ENCODE measurements around the gene RAB18.

The RAB18 gene

DNA sequence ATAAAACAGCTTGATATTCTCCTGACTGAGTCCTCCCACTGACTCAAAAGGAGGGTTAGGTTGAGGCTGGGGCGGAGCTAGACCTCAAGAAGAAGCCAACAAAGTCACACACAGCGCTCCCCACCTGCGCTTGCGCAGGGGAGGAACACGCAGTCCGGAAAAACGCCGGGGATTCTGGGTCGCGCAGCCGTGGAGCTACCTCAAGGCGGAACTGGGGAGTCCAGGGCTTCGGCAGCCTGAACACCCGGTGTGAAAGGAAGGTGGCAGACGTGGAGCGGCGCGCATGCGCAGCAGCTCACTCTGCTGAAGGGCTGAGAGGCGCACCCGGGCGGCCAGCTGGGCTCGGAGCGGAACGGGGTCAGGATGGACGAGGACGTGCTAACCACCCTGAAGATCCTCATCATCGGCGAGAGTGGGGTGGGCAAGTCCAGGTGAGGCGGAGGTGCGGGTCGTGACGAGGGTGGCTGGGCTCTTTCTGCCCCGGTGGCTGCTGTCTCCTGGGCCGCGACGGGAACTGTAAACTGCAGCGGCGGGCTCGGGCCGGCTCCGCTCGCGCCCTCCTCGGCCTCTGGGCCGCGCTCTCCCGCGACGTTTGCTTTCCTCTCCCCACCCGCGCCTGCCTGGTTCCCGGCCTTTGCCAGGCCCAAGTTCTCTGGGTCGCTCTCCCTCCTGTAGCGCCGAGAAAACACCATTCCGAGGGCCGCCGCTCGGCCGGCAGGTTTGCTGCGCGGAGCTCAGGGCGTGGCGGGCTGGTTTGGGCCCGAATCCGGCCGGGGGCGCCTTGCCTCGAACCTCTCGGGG is at the start of gene RAB18:
Gene RAB18, plus strand, starts transcription at position 298 of the 801 bp plus-strand sequence. Its CDS starts 66 bp downstream, at position 364.
- H3K27ac ChIP-seq (ENCODE audit: low read depth, low read length), result peak within 1 kb of the TSS; percentile 42
- H3K9me3 ChIP-seq (ENCODE audit: control insufficient read depth, insufficient read depth, low read length), result peaks cover 2% of the 10 kb centered on the region; the same call in 1 of the 2 replicates
- TF ChIP-seq EZH2phosphoT487 (IDR thresholded peaks at IDR 0.05; ENCODE audit: borderline replicate concordance, low read length), result no peak
- TF ChIP-seq, protein P1, sequence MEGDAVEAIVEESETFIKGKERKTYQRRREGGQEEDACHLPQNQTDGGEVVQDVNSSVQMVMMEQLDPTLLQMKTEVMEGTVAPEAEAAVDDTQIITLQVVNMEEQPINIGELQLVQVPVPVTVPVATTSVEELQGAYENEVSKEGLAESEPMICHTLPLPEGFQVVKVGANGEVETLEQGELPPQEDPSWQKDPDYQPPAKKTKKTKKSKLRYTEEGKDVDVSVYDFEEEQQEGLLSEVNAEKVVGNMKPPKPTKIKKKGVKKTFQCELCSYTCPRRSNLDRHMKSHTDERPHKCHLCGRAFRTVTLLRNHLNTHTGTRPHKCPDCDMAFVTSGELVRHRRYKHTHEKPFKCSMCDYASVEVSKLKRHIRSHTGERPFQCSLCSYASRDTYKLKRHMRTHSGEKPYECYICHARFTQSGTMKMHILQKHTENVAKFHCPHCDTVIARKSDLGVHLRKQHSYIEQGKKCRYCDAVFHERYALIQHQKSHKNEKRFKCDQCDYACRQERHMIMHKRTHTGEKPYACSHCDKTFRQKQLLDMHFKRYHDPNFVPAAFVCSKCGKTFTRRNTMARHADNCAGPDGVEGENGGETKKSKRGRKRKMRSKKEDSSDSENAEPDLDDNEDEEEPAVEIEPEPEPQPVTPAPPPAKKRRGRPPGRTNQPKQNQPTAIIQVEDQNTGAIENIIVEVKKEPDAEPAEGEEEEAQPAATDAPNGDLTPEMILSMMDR (IDR thresholded peaks at IDR 0.05; ENCODE audit: low read depth, low read length, poor library complexity, severe bottlenecking), result peak; percentile 24
- peak within 1 kb of the TSS; percentile 90 for H3K4me3 ChIP-seq (ENCODE audit: low read length)
- H3K4me2 ChIP-seq (ENCODE audit: low read length), result peak within 1 kb of the TSS; percentile 95
- H3F3A ChIP-seq (ENCODE audit: control insufficient read depth, insufficient read depth), result no peaks in the 10 kb centered on the region
- H4K20me1 ChIP-seq (ENCODE audit: control insufficient read depth, insufficient read depth, low read depth, low read length), result peaks cover 2% of the 10 kb centered on the region; the same call in 1 of the 2 replicates
- peaks cover 12% of the 10 kb centered on the region for H3K4me1 ChIP-seq (ENCODE audit: control insufficient read depth, low read length)
- H3K9me2 ChIP-seq (replicated peaks; ENCODE audit: control insufficient read depth, low read length), result no peaks in the 10 kb centered on the region
- H3K79me2 ChIP-seq (ENCODE audit: control insufficient read depth, low read length), result peaks cover 50% of the 10 kb centered on the region
- peaks cover 11% of the 10 kb centered on the region for H3K36me3 ChIP-seq (ENCODE audit: control insufficient read depth, low read length)
- H3K27me3 ChIP-seq (ENCODE audit: control insufficient read depth, low read length), result no peaks in the 10 kb centered on the region

DNA sequence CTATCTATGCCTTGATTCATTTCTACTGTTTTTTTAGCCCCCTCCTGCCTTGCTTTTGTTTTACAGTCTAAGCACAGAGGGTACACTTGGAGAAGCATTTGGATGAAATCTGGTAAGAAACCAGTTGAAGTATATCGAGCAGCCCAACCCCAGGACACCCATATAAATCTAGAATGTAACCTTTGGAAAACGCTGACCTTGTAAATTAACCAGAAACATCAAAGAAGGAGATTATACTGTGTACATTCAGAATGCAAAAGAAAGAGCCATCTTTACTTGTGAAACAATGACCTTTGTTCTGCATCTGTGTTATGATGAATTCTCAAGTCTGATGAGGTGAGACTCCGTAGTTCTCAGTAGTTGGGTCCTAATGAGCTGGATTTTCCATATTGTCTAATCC is 49.3 kb upstream of the RAB18 start:
- H3K4me3 ChIP-seq (ENCODE audit: low read length), result no peak overlapping the region
- H3K27me3 ChIP-seq (ENCODE audit: control insufficient read depth, low read length), result peaks cover 18% of the 10 kb centered on the region
- no peaks in the 10 kb centered on the region for H3K79me2 ChIP-seq (ENCODE audit: control insufficient read depth, low read length)
- no peak overlapping the region for H3K4me2 ChIP-seq (ENCODE audit: low read length)
- no peaks in the 10 kb centered on the region for H3K9me2 ChIP-seq (replicated peaks; ENCODE audit: control insufficient read depth, low read length)
- H3K9me3 ChIP-seq (ENCODE audit: control insufficient read depth, insufficient read depth, low read length), result no peaks in the 10 kb centered on the region
- TF ChIP-seq, protein P1 (IDR thresholded peaks at IDR 0.05; ENCODE audit: low read depth, low read length, poor library complexity, severe bottlenecking), result no peak
- TF ChIP-seq EZH2phosphoT487 (IDR thresholded peaks at IDR 0.05; ENCODE audit: borderline replicate concordance, low read length), result no peak
- H3K36me3 ChIP-seq (ENCODE audit: control insufficient read depth, low read length), result no peaks in the 10 kb centered on the region
- H3K27ac ChIP-seq (ENCODE audit: low read depth, low read length), result no peak overlapping the region
- H4K20me1 ChIP-seq (ENCODE audit: control insufficient read depth, insufficient read depth, low read depth, low read length), result no peaks in the 10 kb centered on the region
- H3F3A ChIP-seq (ENCODE audit: control insufficient read depth, insufficient read depth), result no peaks in the 10 kb centered on the region
- no peaks in the 10 kb centered on the region for H3K4me1 ChIP-seq (ENCODE audit: control insufficient read depth, low read length)

DNA sequence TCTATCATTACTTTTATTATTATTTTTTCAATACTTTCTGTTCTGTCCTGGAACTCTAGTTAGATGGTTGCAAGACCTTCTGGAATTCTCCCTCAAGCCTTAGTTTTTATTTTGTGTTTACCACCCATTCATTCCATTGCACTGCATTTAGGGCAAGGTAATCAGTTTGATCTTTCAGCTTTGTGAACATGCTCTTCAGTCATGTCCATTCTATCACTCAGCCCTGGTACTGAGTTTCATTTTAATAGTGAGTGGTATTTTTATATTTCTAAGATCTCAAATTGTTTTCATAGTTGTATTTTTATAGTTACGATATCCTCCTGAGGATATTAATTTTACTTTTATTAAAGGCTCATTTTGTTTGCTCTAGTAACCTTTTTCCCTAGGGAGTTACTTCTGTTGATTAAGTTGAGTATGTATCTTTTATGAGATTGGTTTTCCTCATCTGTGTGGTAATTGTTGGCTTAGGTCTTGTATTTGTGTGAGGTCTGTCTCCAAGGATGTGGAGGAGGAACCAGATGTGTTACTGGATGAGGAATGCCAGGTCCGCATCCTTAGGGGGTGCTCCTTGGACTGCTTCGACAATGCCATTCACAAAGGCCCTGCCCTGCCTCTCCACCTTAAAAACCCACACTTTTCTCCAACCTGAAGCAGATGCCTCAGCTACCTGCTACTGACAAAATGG is 46.7 kb upstream of the RAB18 start:
- Histone ChIP-seq H3K27ac (ENCODE audit: low read depth, low read length) (no peak overlapping the region), H3K4me1 (ENCODE audit: control insufficient read depth, low read length) (no peaks in the 10 kb centered on the region), H3K27me3 (ENCODE audit: control insufficient read depth, low read length) (peaks cover 27% of the 10 kb centered on the region), H3K4me2 (ENCODE audit: low read length) (no peak overlapping the region), H3K36me3 (ENCODE audit: control insufficient read depth, low read length) (no peaks in the 10 kb centered on the region), H3F3A (ENCODE audit: control insufficient read depth, insufficient read depth) (no peaks in the 10 kb centered on the region), H3K79me2 (ENCODE audit: control insufficient read depth, low read length) (no peaks in the 10 kb centered on the region), H3K9me3 (ENCODE audit: control insufficient read depth, insufficient read depth, low read length) (no peaks in the 10 kb centered on the region), H4K20me1 (ENCODE audit: control insufficient read depth, insufficient read depth, low read depth, low read length) (no peaks in the 10 kb centered on the region), H3K4me3 (ENCODE audit: low read length) (no peak overlapping the region), H3K9me2 (replicated peaks; ENCODE audit: control insufficient read depth, low read length) (no peaks in the 10 kb centered on the region)
- TF ChIP-seq EZH2phosphoT487 (IDR thresholded peaks at IDR 0.05; ENCODE audit: borderline replicate concordance, low read length), result no peak
- TF ChIP-seq, protein P1 (IDR thresholded peaks at IDR 0.05; ENCODE audit: low read depth, low read length, poor library complexity, severe bottlenecking), result no peak
